ENCODE measurements around the gene RASGRF2.

GRCh38 chr5:81097713-81098112, 137.6 kb downstream of the RASGRF2 start:
- TF ChIP-seq CTCF (IDR thresholded peaks at IDR 0.05) (no peak), ZFX (IDR thresholded peaks at IDR 0.05; ENCODE audit: borderline replicate concordance) (no peak)
